C4-2B (cell line): ENCODE measurements around the gene NXPH3.

ENCODE experiments used
- H3K27ac ChIP-seq: fragments of 450-650 bp; 2 replicates; pipeline ENCODE4 v1.5.1; 2017
- CTCF ChIP-seq: fragments of 450-650 bp; conservative IDR thresholded peaks from 2 replicates; pipeline ENCODE4 v1.5.1; 2017; ENCODE audit warnings: mild to moderate bottlenecking
- ZFX ChIP-seq: fragments of 450-650 bp; IDR thresholded peaks from 2 replicates; pipeline ENCODE4 v1.6.1; 2017

The NXPH3 gene

GRCh38 chr17:49613182-49613800 is 37.6 kb downstream of the NXPH3 start:
- H3K27ac ChIP-seq: no peak overlapping the region
- TF ChIP-seq CTCF (no peak), ZFX (no peak)

- TF ChIP-seq ZFX (no peak), CTCF (no peak; the same call in 1 of the 2 replicates)
- H3K27ac ChIP-seq: no peak overlapping the region
Measured at GRCh38 chr17:49616086-49616485, 40.4 kb downstream of the NXPH3 start.

GRCh38 chr17:49616601-49617131 is 41.0 kb downstream of the NXPH3 start:
- no peak overlapping the region for H3K27ac ChIP-seq
- TF ChIP-seq CTCF (no peak), ZFX (no peak)

GRCh38 chr17:49618028-49618611 is 42.4 kb downstream of the NXPH3 start:
- H3K27ac ChIP-seq: no peak overlapping the region
- TF ChIP-seq CTCF (no peak), ZFX (no peak)

- no peak for TF ChIP-seq CTCF
- no peak for TF ChIP-seq ZFX
- no peak overlapping the region for H3K27ac ChIP-seq
Measured at GRCh38 chr17:49621420-49621819, 45.7 kb downstream of the NXPH3 start.

- TF ChIP-seq ZFX: no peak
- TF ChIP-seq CTCF: no peak
- no peak overlapping the region for H3K27ac ChIP-seq
Measured at GRCh38 chr17:49621946-49622529, 46.4 kb downstream of the NXPH3 start.

- no peak overlapping the region for H3K27ac ChIP-seq
- TF ChIP-seq CTCF (no peak), ZFX (no peak)
Measured at GRCh38 chr17:49624896-49625295, 49.2 kb downstream of the NXPH3 start.
